ENCODE results near the gene CIZ1. TPM values are rescaled to one million over a fixed set of nuclear protein-coding genes. Genes with fewer than 3 reads are reported as not detected.
A peak's percentile ranks its signal among the peaks of the same experiment; 100 is the strongest.

Gene CIZ1
- total RNA-seq, 1 experiment from 2014 or later: 104 TPM

- Histone ChIP-seq H2BK15ac (ENCODE audit: low read depth, low read length) (no peak overlapping the region), H3K23me2 (ENCODE audit: insufficient read length, low read depth, low read length, poor library complexity, severe bottlenecking) (peaks cover 8% of the 10 kb centered on the region), H3K79me1 (ENCODE audit: insufficient read depth, low read depth, low read length, poor library complexity, severe bottlenecking) (no peaks in the 10 kb centered on the region), H3K9me3 (ENCODE audit: control insufficient read depth, low read depth, low read length) (no peaks in the 10 kb centered on the region), H4K20me1 (ENCODE audit: control insufficient read depth, insufficient read depth, insufficient read length) (no peaks in the 10 kb centered on the region), H2BK20ac (ENCODE audit: low read depth, low read length, poor library complexity, severe bottlenecking) (no peak overlapping the region), H3K18ac (ENCODE audit: insufficient read length, low read depth, low read length) (no peak overlapping the region), H2AFZ (ENCODE audit: low read length) (no peak overlapping the region), H3K56ac (ENCODE audit: insufficient read length, low read depth, low read length) (no peak overlapping the region), H3K79me2 (ENCODE audit: insufficient read depth, low read length) (no peaks in the 10 kb centered on the region), H4K8ac (replicated peaks; ENCODE audit: insufficient read length, low read depth, low read length) (no peak overlapping the region), H3K4me2 (ENCODE audit: insufficient read depth, insufficient read length, low read length) (no peak overlapping the region), H3K27ac (ENCODE audit: insufficient read length, low read depth, low read length) (no peak overlapping the region), H2BK120ac (ENCODE audit: low read depth, low read length, poor library complexity, severe bottlenecking) (no peak overlapping the region), H2BK5ac (ENCODE audit: insufficient read length, low read length) (no peak overlapping the region), H3K4me1 (ENCODE audit: insufficient read depth, low read length) (peaks cover 6% of the 10 kb centered on the region; the same call in 1 of the 2 replicates), H2BK12ac (ENCODE audit: insufficient read length, low read depth, low read length) (no peak overlapping the region), H2AK5ac (ENCODE audit: insufficient read length, low read length) (no peak overlapping the region), H3T11ph (ENCODE audit: low read length) (no peak overlapping the region), H3K27me3 (ENCODE audit: insufficient read depth, low read length) (no peaks in the 10 kb centered on the region), H3K14ac (ENCODE audit: insufficient read depth, low read length) (no peak overlapping the region), H4K5ac (ENCODE audit: insufficient read length, low read depth, low read length) (no peak overlapping the region), H3K4ac (ENCODE audit: low read depth, low read length) (no peak overlapping the region), H3K23ac (ENCODE audit: insufficient read length, low read depth, low read length) (no peak overlapping the region), H4K91ac (ENCODE audit: insufficient read length, low read depth, low read length) (no peak overlapping the region), H3K9ac (ENCODE audit: extremely low read depth, insufficient read length, low read length) (no peak overlapping the region)
- no peak for TF ChIP-seq CTCF (conservative IDR thresholded peaks at IDR 0.05)
- H3K9me3 Mint-ChIP-seq: no peaks in the 10 kb centered on the region
- no peaks in the 10 kb centered on the region; the same call in 1 of the 2 replicates for H3K27me3 Mint-ChIP-seq (ENCODE audit: low read depth)
- H3K27ac Mint-ChIP-seq: no peak overlapping the region
- peak overlapping the region; percentile 21 to 90; a peak in 4 of 5 replicates for H3K4me3 Mint-ChIP-seq
- DNase-seq: no peak
- WGBS (ENCODE audit: extremely low coverage, insufficient read length, low lambda C conversion rate): no CpG with 5 or more reads among the region's 16 CpGs
- H3K36me3 Mint-ChIP-seq (ENCODE audit: insufficient read depth in 1 of 3, low read depth in 3 of 3): peaks cover 4 to 5% (median 5%) of the 10 kb centered on the region in 3 experiments; a peak in 5 of 7 replicates
- peaks cover 23 to 28% of the 10 kb centered on the region in 2 experiments for H3K4me1 Mint-ChIP-seq
These were observed 14.0 kb upstream of the CIZ1 start for GRCh38 chr9:128205296-128205944.

Measured in H9 (cell line).